GM12878 (cell line): ENCODE results near the gene LDLR. TPM values are rescaled to one million over a fixed set of nuclear protein-coding genes. Genes with fewer than 3 reads are reported as not detected.

ENCODE experiments used
- ATAC-seq: fragments of 200-7000 bp; cut with Tn5 transposase; 3 replicates; pipeline ENCODE4 v1.9.1; 2020; ENCODE audit warnings: mild to moderate bottlenecking, moderate library complexity
- BruUV-seq: library from RNA; stranded (reverse); fragments of 400-500 nt; replicated peaks from 2 replicates; lab custom pipeline; 2021; lab: Mats Ljungman, UMichigan
- CTCF ChIA-PET: fragments of 300-600 bp; sonication (Branson Sonifier 250); formaldehyde crosslinking; extraction: SDS; loops from one replicate; lab custom pipeline; 2021; ENCODE audit warnings: inconsistent platforms; lab: Yijun Ruan, JAX
- POLR2A ChIA-PET: fragments of 350-600 bp; formaldehyde crosslinking; extraction: SDS; loops from one replicate; lab custom pipeline; 2021; ENCODE audit warnings: inconsistent platforms; lab: Charles Lee
- RAD21 ChIA-PET: fragments of 300-600 bp; sonication (Branson Sonifier 250); formaldehyde crosslinking; loops from one replicate; lab custom pipeline; 2023; ENCODE audit warnings: antibody characterized with exemption; ENCODE audit not compliant: unreplicated experiment; lab: Charles Lee
- SMC1A ChIA-PET: fragments of 300-600 bp; sonication (Branson Sonifier 250); formaldehyde crosslinking; loops from one replicate; lab custom pipeline; 2023; ENCODE audit not compliant: unreplicated experiment, uncharacterized antibody; lab: Charles Lee
- DNase-seq: peaks from one replicate; pipeline ENCODE4 v3.0.0-alpha.2; 2011; ENCODE audit warnings: low read depth, low spot score
- FAIRE-seq: peaks from 3 replicates; lab custom pipeline; 2011; peaks lifted over from hg19 to GRCh38; lab: Jason Lieb, UNC
- H2AFZ ChIP-seq: 2 replicates; pipeline ENCODE4 v1.6.0; 2011; ENCODE audit warnings: low read depth, low read length, control low read depth; ENCODE audit not compliant: control insufficient read depth
- H3K27ac ChIP-seq: 2 replicates; pipeline ENCODE4 v1.5.1; 2011; ENCODE audit warnings: control low read depth; ENCODE audit not compliant: control insufficient read depth, insufficient read depth
- H3K27me3 ChIP-seq, 2 experiments: replicated peaks in 1 of 2; 2 replicates each; pipeline versions ENCODE4 v1.6.0 to v1.6.1; 2011; ENCODE audit warnings: low read length in 1 of 2; ENCODE audit not compliant: control insufficient read depth in 2 of 2, insufficient read depth in 2 of 2
- H3K36me3 ChIP-seq, 2 experiments: 2 replicates each; pipeline ENCODE4 v1.5.1; 2011; ENCODE audit warnings: low read length in 1 of 2; ENCODE audit not compliant: control insufficient read depth in 2 of 2, insufficient read depth in 2 of 2
- H3K4me1 ChIP-seq: 2 replicates; pipeline ENCODE4 v1.6.1; 2011; ENCODE audit warnings: mild to moderate bottlenecking, low read length, moderate library complexity, mixed read lengths; ENCODE audit not compliant: control insufficient read depth, insufficient read depth
- H3K4me2 ChIP-seq: 2 replicates; pipeline ENCODE4 v1.6.0; 2011; ENCODE audit warnings: control low read depth; ENCODE audit not compliant: control insufficient read depth, insufficient read depth
- H3K4me3 ChIP-seq: fragments of 200-600 bp; sonication (generic); 2 replicates; pipeline ENCODE4 v1.5.1; 2016
- H3K79me2 ChIP-seq: 2 replicates; pipeline ENCODE4 v1.6.0; 2011; ENCODE audit warnings: low read length; ENCODE audit not compliant: control insufficient read depth, insufficient read depth
- H3K9ac ChIP-seq: 2 replicates; pipeline ENCODE4 v1.8.0; 2011; ENCODE audit warnings: low read length, control low read depth, mixed read lengths; ENCODE audit not compliant: control insufficient read depth, insufficient read depth
- H3K9me3 ChIP-seq: replicated peaks from 3 replicates; pipeline ENCODE4 v1.5.1; 2011; ENCODE audit warnings: mild to moderate bottlenecking, low read length; ENCODE audit not compliant: control insufficient read depth, insufficient read depth
- H4K20me1 ChIP-seq: 2 replicates; pipeline ENCODE4 v1.6.0; 2011; ENCODE audit not compliant: control insufficient read depth, insufficient read depth
- ATF7 ChIP-seq: fragments of 450-650 bp; IDR thresholded peaks from 2 replicates; pipeline ENCODE4 v1.6.1; 2016; ENCODE audit warnings: low read depth, mild to moderate bottlenecking
- BRCA1 ChIP-seq: IDR thresholded peaks from 2 replicates; pipeline ENCODE4 v1.6.1; 2011; ENCODE audit warnings: low read depth, low read length, improper control_type of control experiment
- EGR1 ChIP-seq, 2 experiments: IDR thresholded peaks; 1 replicate in 1 of 2; 2 replicates in 1 of 2; pipeline ENCODE4 v1.6.1; 2011 to 2012; ENCODE audit warnings: low read depth in 2 of 2, low read length in 2 of 2, borderline replicate concordance in 1 of 2, mild to moderate bottlenecking in 1 of 2, moderate library complexity in 1 of 2
- ETV6 ChIP-seq, 2 experiments: fragments of 450-650 bp in 1 of 2; IDR thresholded peaks in 1 of 2; conservative IDR thresholded peaks in 1 of 2; 2 replicates each; pipeline ENCODE4 v1.6.1; 2014; ENCODE audit warnings: antibody characterized with exemption in 1 of 2, borderline replicate concordance in 1 of 2, low read depth in 1 of 2, mild to moderate bottlenecking in 1 of 2, moderate library complexity in 1 of 2
- HCFC1 ChIP-seq: fragments of 150-350 bp; IDR thresholded peaks from 2 replicates; pipeline ENCODE4 v1.6.1; 2014; ENCODE audit warnings: low read length
- IRF3 ChIP-seq: fragments of 450-650 bp; IDR thresholded peaks from 2 replicates; pipeline ENCODE4 v1.6.1; 2014; ENCODE audit warnings: mild to moderate bottlenecking
- MLLT1 ChIP-seq: fragments of 450-650 bp; IDR thresholded peaks from 2 replicates; pipeline ENCODE4 v1.6.1; 2016; ENCODE audit warnings: mild to moderate bottlenecking
- PML ChIP-seq: IDR thresholded peaks from 2 replicates; pipeline ENCODE4 v1.6.1; 2012; ENCODE audit warnings: low read length, inconsistent platforms
- POLR2A ChIP-seq: IDR thresholded peaks from 2 replicates; pipeline ENCODE4 v1.6.1; 2011; ENCODE audit warnings: low read depth, mild to moderate bottlenecking, low read length
- POLR2AphosphoS5 ChIP-seq: IDR thresholded peaks from 2 replicates; pipeline ENCODE4 v1.6.1; 2011; ENCODE audit warnings: mild to moderate bottlenecking, low read length, inconsistent platforms
- STAT1 ChIP-seq: fragments of 450-650 bp; conservative IDR thresholded peaks from 2 replicates; pipeline ENCODE4 v1.6.1; 2014; ENCODE audit warnings: antibody characterized with exemption, mild to moderate bottlenecking
- ZNF24 ChIP-seq: fragments of 450-650 bp; IDR thresholded peaks from 2 replicates; pipeline ENCODE4 v1.6.1; 2017; ENCODE audit warnings: antibody characterized with exemption, mild to moderate bottlenecking
- ZZZ3 ChIP-seq: IDR thresholded peaks from 2 replicates; pipeline ENCODE4 v1.6.1; 2011; ENCODE audit warnings: low read depth; ENCODE audit not compliant: control insufficient read depth, insufficient read length
- WGBS: methylation state at CpG from one replicate; pipeline ENCODE4 v1.1.6; 2016; ENCODE audit warnings: low lambda C conversion rate; ENCODE audit not compliant: insufficient replicate concordance, insufficient coverage; ENCODE audit errors: missing lambda C conversion rate; 5-methylcytosine and 5-hydroxymethylcytosine counted together
- in situ Hi-C: fragments of 300-500 bp; cut with MboI; formaldehyde crosslinking; loops from 9 replicates; pipeline ENCODE4 v1.14.3; 2018; ENCODE audit warnings: mixed read lengths
- intact Hi-C: fragments of 100-400 bp; cut with micrococcal nuclease; formaldehyde crosslinking; loops from one replicate; pipeline ENCODE4 v1.14.2; 2022; ENCODE audit not compliant: unreplicated experiment
- polyA plus RNA-seq, 11 experiments: library from polyadenylated mRNA; depleted of rRNA in 4 of 11; unstranded in 6 of 11; stranded (reverse) in 5 of 11; fragments of >200 nt; fragmentation: Nextera tagmentation in 4 of 11; fragmentation: Illumina TruSeq in 1 of 11; extraction: Ambion mirVana in 4 of 11; extraction: Trizol in 1 of 11; gene quantifications; 1 replicate in 1 of 11; 2 replicates in 10 of 11; pipeline versions ENCODE4 v1.2.1 to v1.2.3, GENCODE V29; 2011 to 2016; ENCODE audit warnings: inconsistent platforms in 2 of 11, missing spikeins in 2 of 11, low read depth in 1 of 11
- total RNA-seq, 4 experiments: library from RNA; depleted of rRNA in 3 of 4; stranded (reverse); fragments of >200 nt in 3 of 4; fragmentation: Illumina TruSeq in 1 of 4; extraction: Trizol in 1 of 4; gene quantifications; 2 replicates each; pipeline versions ENCODE4 v1.2.1 to v1.2.3, GENCODE V29; 2013 to 2021
- TF ChIP-seq, protein P1 (sequence below): IDR thresholded peaks from 2 replicates; pipeline ENCODE4 v1.6.1; 2012; ENCODE audit warnings: low read length, inconsistent platforms

The LDLR gene
- total and polyA plus RNA-seq, 10 of the 15 experiments (the other 5 are each of a cell fraction or from before 2014, with no cell fraction given), result 11.3 to 59.2 (median 27.3) TPM

DNA sequence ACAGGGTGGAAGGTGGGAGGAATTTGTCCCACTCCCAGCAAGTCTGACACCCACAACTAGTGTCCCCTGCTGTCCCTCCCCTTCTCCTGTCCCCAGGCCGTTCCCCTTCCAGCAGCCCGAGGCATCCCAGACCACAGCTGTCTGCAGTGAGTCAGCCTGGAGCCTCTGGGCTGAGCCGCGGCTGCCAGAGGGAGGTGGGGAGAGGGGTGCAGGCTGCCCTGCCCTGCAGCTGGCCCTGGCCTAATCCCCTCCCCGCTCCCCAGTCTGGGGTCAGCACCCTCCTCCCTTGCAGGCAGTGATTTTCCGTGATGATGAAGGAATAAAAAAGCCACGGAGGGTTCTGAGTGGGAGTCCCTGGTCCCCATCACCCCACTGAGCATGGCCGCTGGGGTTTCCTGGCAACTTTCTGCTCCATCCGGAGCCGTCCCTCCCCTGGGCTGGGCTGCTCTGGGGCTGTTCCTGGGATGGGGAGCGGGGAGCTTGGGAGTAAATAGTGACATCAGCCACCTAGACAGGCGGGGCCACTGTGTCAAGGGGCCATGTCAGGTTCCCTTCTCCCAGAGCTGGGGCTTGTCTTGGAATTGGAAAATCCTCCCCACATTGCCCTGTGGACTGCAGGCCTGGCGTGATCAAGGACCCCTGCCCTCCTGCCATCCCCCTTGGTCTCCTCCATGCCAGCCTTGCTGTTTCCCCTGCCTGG lies 49.5 kb downstream of the LDLR start:
- DNase-seq (no peak), FAIRE-seq (no peak), ATAC-seq (no peak; the same call in 2 of the 3 replicates)
- in situ Hi-C loops (no loop called here), intact Hi-C loops (no loop called here)
- no peaks in the 10 kb centered on the region for H3K79me2 ChIP-seq
- H3K36me3 ChIP-seq, result no peaks in the 10 kb centered on the region
- H3K9me3 ChIP-seq, result no peaks in the 10 kb centered on the region; the same call in 2 of the 3 replicates
- H3K4me3 ChIP-seq, result no peak overlapping the region
- RAD21 ChIA-PET, result interaction anchor here (0.7 to 1.6 kb wide), 5 partner anchors 17 to 67 kb away, joined by 3 to 5 read pairs (median 4); partner anchors contain the start of gene SPC24
- POLR2A ChIA-PET, result interaction anchor here (1.0 kb wide), 1 partner anchor 208 kb away, joined by 3 read pairs; the partner anchor contains the start of genes CCDC159 and TMEM205
- TF ChIP-seq, protein P1, sequence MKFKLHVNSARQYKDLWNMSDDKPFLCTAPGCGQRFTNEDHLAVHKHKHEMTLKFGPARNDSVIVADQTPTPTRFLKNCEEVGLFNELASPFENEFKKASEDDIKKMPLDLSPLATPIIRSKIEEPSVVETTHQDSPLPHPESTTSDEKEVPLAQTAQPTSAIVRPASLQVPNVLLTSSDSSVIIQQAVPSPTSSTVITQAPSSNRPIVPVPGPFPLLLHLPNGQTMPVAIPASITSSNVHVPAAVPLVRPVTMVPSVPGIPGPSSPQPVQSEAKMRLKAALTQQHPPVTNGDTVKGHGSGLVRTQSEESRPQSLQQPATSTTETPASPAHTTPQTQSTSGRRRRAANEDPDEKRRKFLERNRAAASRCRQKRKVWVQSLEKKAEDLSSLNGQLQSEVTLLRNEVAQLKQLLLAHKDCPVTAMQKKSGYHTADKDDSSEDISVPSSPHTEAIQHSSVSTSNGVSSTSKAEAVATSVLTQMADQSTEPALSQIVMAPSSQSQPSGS, result no peak
- TF ChIP-seq ETV6 (conservative IDR thresholded peaks at IDR 0.05 in 1 of 2, IDR thresholded peaks at IDR 0.05 in 1 of 2; ENCODE audit: borderline replicate concordance in 1 of 2, low read depth in 1 of 2) (no peak), ZZZ3 (no peak), PML (no peak), POLR2A (no peak), EGR1 (IDR thresholded peaks at IDR 0.05; ENCODE audit: borderline replicate concordance in 1 of 2, low read depth in 2 of 2, low read length in 2 of 2) (no peak), POLR2AphosphoS5 (no peak), BRCA1 (no peak), STAT1 (no peak), IRF3 (no peak), HCFC1 (no peak), ZNF24 (no peak), MLLT1 (no peak), ATF7 (no peak)
- TF ChIP-seq, all 136 proteins: peak for 0
- no TSS peak for BruUV-seq
- Histone ChIP-seq H3K4me2 (no peak overlapping the region), H3K4me1 (peaks cover 17% of the 10 kb centered on the region), H3K9ac (no peak overlapping the region), H2AFZ (no peak overlapping the region), H4K20me1 (no peaks in the 10 kb centered on the region), H3K27ac (no peak overlapping the region), H3K27me3 (no peaks in the 10 kb centered on the region)
- ChIA-PET CTCF (interaction anchor here (1.0 to 4.1 kb wide), 6 partner anchors 13 to 103 kb away, joined by 3 to 15 read pairs (median 7); no protein-coding TSS in a partner anchor), SMC1A (interaction anchor here (1.0 to 1.6 kb wide), 2 partner anchors 66 to 69 kb away, joined by 3 to 5 read pairs; no protein-coding TSS in a partner anchor)
- 19% methylated on average over 10 of the region's 13 CpGs for WGBS
